Measurements from ENCODE around the gene MYL5. TPM values are rescaled to one million over a fixed set of nuclear protein-coding genes. Genes with fewer than 3 reads are reported as not detected.

Gene MYL5
- polyA plus RNA-seq, 2 of the 4 experiments (the other 2 are of a cell fraction), result 8.0 to 8.3 TPM

- ATAC-seq (no peak), DNase-seq (ENCODE audit: low read depth in 1 of 2, low spot score in 1 of 2) (no peak), FAIRE-seq (no peak)
- H3K4me3 ChIP-seq, result no peak overlapping the region
- H3K9me3 ChIP-seq, result no peaks in the 10 kb centered on the region
- no peak for TF ChIP-seq CTCF (IDR thresholded peaks at IDR 0.05)
- ChIA-PET POLR2A (no interaction called here), CTCF (no interaction called here)
- H3K27ac ChIP-seq, result no peak overlapping the region
- no peaks in the 10 kb centered on the region for H3K4me1 ChIP-seq
- H3K4me2 ChIP-seq, result no peak overlapping the region
- WGBS (ENCODE audit: missing lambda C conversion rate), result 36% methylated on average over 18 of the region's 20 CpGs
These were observed 44.3 kb upstream of the MYL5 start for GRCh38 chr4:629915-630641.

- POLR2A ChIA-PET, result no interaction called here
- FAIRE-seq (no peak), ATAC-seq (no peak), DNase-seq (ENCODE audit: low read depth in 1 of 2, low spot score in 1 of 2) (no peak)
- Histone ChIP-seq H3K9me3 (no peaks in the 10 kb centered on the region), H3K4me1 (no peaks in the 10 kb centered on the region), H3K27ac (no peak overlapping the region), H3K4me3 (no peak overlapping the region), H3K4me2 (no peak overlapping the region)
- CTCF ChIA-PET, result no interaction called here
- 45% methylated on average over 5 of the region's 9 CpGs for WGBS (ENCODE audit: missing lambda C conversion rate)
- TF ChIP-seq EP300 (IDR thresholded peaks at IDR 0.05) (no peak), JUN (IDR thresholded peaks at IDR 0.05) (no peak), EHF (CRISPR knock-in tag; IDR thresholded peaks at IDR 0.05) (no peak), FOSB (CRISPR knock-in tag; IDR thresholded peaks at IDR 0.05) (no peak), ZSCAN20 (CRISPR knock-in tag; IDR thresholded peaks at IDR 0.05) (no peak), CEBPB (IDR thresholded peaks at IDR 0.05) (no peak), ZNF302 (CRISPR knock-in tag; IDR thresholded peaks at IDR 0.05) (no peak), RAD21 (conservative IDR thresholded peaks at IDR 0.05 in 1 of 2, IDR thresholded peaks at IDR 0.05 in 1 of 2) (no peak), NR3C1 (IDR thresholded peaks at IDR 0.05) (no peak), HOXA7 (CRISPR knock-in tag; IDR thresholded peaks at IDR 0.05) (no peak), TFCP2L1 (CRISPR knock-in tag; IDR thresholded peaks at IDR 0.05) (no peak), HEYL (CRISPR knock-in tag; IDR thresholded peaks at IDR 0.05) (no peak), NFE2L2 (conservative IDR thresholded peaks at IDR 0.05; ENCODE audit: low read length) (no peak), RCOR1 (IDR thresholded peaks at IDR 0.05; ENCODE audit: low read depth, low read length) (no peak)
- TF ChIP-seq, protein P1, sequence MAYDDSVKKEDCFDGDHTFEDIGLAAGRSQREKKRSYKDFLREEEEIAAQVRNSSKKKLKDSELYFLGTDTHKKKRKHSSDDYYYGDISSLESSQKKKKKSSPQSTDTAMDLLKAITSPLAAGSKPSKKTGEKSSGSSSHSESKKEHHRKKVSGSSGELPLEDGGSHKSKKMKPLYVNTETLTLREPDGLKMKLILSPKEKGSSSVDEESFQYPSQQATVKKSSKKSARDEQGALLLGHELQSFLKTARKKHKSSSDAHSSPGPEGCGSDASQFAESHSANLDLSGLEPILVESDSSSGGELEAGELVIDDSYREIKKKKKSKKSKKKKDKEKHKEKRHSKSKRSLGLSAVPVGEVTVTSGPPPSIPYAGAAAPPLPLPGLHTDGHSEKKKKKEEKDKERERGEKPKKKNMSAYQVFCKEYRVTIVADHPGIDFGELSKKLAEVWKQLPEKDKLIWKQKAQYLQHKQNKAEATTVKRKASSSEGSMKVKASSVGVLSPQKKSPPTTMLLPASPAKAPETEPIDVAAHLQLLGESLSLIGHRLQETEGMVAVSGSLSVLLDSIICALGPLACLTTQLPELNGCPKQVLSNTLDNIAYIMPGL (CRISPR knock-in tag; IDR thresholded peaks at IDR 0.05; ENCODE audit: borderline replicate concordance), result no peak
These were observed 43.7 kb upstream of the MYL5 start for GRCh38 chr4:630656-631055.

GRCh38 chr4:632196-632790 is 42.0 kb upstream of the MYL5 start:
- POLR2A ChIA-PET, result no interaction called here
- no peak overlapping the region for H3K4me2 ChIP-seq
- no peak for FAIRE-seq
- no peak overlapping the region for H3K27ac ChIP-seq
- H3K9me3 ChIP-seq, result no peaks in the 10 kb centered on the region
- H3K4me3 ChIP-seq, result no peak overlapping the region
- WGBS (ENCODE audit: missing lambda C conversion rate), result 21% methylated on average over 5 of the region's 16 CpGs
- CTCF ChIA-PET, result no interaction called here
- TF ChIP-seq EP300 (IDR thresholded peaks at IDR 0.05), result no peak
- no peak for TF ChIP-seq NPAS2 (CRISPR knock-in tag; IDR thresholded peaks at IDR 0.05; ENCODE audit: borderline replicate concordance)
- TF ChIP-seq POLR2AphosphoS2 (conservative IDR thresholded peaks at IDR 0.05; ENCODE audit: low read length), result no peak
- TF ChIP-seq HDAC2 (IDR thresholded peaks at IDR 0.05), result no peak
- TF ChIP-seq ZSCAN20 (CRISPR knock-in tag; IDR thresholded peaks at IDR 0.05), result no peak
- no peak for TF ChIP-seq SREBF2 (IDR thresholded peaks at IDR 0.05)
- no peak for TF ChIP-seq ZC3H11A (IDR thresholded peaks at IDR 0.05)
- TF ChIP-seq MAFK (IDR thresholded peaks at IDR 0.05; ENCODE audit: partially characterized antibody), result no peak
- TF ChIP-seq FOXS1 (CRISPR knock-in tag; IDR thresholded peaks at IDR 0.05), result no peak
- TF ChIP-seq, protein P1 (CRISPR knock-in tag; IDR thresholded peaks at IDR 0.05; ENCODE audit: borderline replicate concordance), result no peak
- no peak for TF ChIP-seq RARB (CRISPR knock-in tag; IDR thresholded peaks at IDR 0.05)
- TF ChIP-seq, protein P2, sequence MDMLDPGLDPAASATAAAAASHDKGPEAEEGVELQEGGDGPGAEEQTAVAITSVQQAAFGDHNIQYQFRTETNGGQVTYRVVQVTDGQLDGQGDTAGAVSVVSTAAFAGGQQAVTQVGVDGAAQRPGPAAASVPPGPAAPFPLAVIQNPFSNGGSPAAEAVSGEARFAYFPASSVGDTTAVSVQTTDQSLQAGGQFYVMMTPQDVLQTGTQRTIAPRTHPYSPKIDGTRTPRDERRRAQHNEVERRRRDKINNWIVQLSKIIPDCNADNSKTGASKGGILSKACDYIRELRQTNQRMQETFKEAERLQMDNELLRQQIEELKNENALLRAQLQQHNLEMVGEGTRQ (IDR thresholded peaks at IDR 0.05), result no peak
- no peak for TF ChIP-seq NR3C1 (IDR thresholded peaks at IDR 0.05)
- no peak for TF ChIP-seq SMC3 (IDR thresholded peaks at IDR 0.05)
- TF ChIP-seq ESRRA (IDR thresholded peaks at IDR 0.05; ENCODE audit: borderline replicate concordance, low read length), result no peak
- TF ChIP-seq, protein P3, sequence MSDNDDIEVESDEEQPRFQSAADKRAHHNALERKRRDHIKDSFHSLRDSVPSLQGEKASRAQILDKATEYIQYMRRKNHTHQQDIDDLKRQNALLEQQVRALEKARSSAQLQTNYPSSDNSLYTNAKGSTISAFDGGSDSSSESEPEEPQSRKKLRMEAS (IDR thresholded peaks at IDR 0.05), result no peak
- TF ChIP-seq KDM1A (IDR thresholded peaks at IDR 0.05; ENCODE audit: low read depth), result no peak
- DNase-seq (ENCODE audit: low read depth in 1 of 2, low spot score in 1 of 2), result no peak
- ATAC-seq, result no peak
- H3K4me1 ChIP-seq, result no peaks in the 10 kb centered on the region
